Esophagus squamous epithelium (tissue), 5 donors: ENCODE measurements around the gene GREB1. TPM values are rescaled to one million over a fixed set of nuclear protein-coding genes. Genes with fewer than 3 reads are reported as not detected.

ENCODE experiments used
- DNase-seq: peaks from one replicate; lab custom pipeline; 2025; lab: John Stamatoyannopoulos, UW
- H3K27ac ChIP-seq, 4 donors: fragments of 200-600 bp; sonication (generic); one replicate each; pipeline ENCODE4 v1.5.1; 2016 to 2019; ENCODE audit warnings: mild to moderate bottlenecking in 1 of 4
- H3K27me3 ChIP-seq, 4 donors: fragments of 200-600 bp; sonication (generic); 1 replicate in 3 of 4; 2 replicates in 1 of 4; pipeline versions ENCODE4 v1.5.1 to v1.6.0; 2017 to 2021; ENCODE audit warnings: antibody characterized with exemption in 1 of 4
- H3K36me3 ChIP-seq, 3 donors: fragments of 200-600 bp; sonication (generic); one replicate each; pipeline ENCODE4 v1.5.1; 2016 to 2019
- H3K4me1 ChIP-seq, 3 donors: fragments of 200-600 bp; sonication (generic); one replicate each; pipeline ENCODE4 v1.5.1; 2017 to 2019
- H3K4me3 ChIP-seq, 4 donors: fragments of 200-600 bp; sonication (generic); 1 replicate in 3 of 4; 2 replicates in 1 of 4; pipeline ENCODE4 v1.5.1; 2016 to 2019; ENCODE audit warnings: mild to moderate bottlenecking in 2 of 4, moderate library complexity in 1 of 4
- H3K9me3 ChIP-seq, 3 donors: fragments of 200-600 bp; sonication (generic); one replicate each; pipeline ENCODE4 v1.5.1; 2016 to 2019
- POLR2A ChIP-seq, 4 donors: fragments of 450-650 bp; IDR thresholded peaks; one replicate each; pipeline ENCODE4 v1.6.1; 2017; ENCODE audit warnings: antibody characterized with exemption in 4 of 4, mild to moderate bottlenecking in 4 of 4, moderate library complexity in 3 of 4
- WGBS, 2 donors: methylation state at CpG; one replicate each; pipeline ENCODE4 v1.1.5; 2018; 5-methylcytosine and 5-hydroxymethylcytosine counted together
- intact Hi-C: fragments of 100-400 bp; cut with DNase I; formaldehyde crosslinking; loops from one replicate; pipeline ENCODE4 v1.15.0; 2022
- total RNA-seq, 4 donors: library from RNA; depleted of rRNA; stranded (reverse); fragments of >200 nt; gene quantifications; one replicate each; pipeline ENCODE4 v1.1.0, GENCODE V29; 2016
- TF ChIP-seq, protein P1 (sequence below), 6 experiments: fragments of 450-650 bp in 4 of 6; fragments of 200-600 bp in 2 of 6; sonication (generic) in 2 of 6; IDR thresholded peaks; one replicate each; pipeline ENCODE4 v1.5.1; 2016 to 2019; ENCODE audit warnings: antibody characterized with exemption in 6 of 6, mild to moderate bottlenecking in 4 of 6, moderate library complexity in 4 of 6
- donor health status: DM: yes; HTN: yes; CAD: no.

Gene GREB1
- total RNA-seq, 4 donors from 2014 or later, result 0.08 to 1.7 (median 0.51) TPM

DNA sequence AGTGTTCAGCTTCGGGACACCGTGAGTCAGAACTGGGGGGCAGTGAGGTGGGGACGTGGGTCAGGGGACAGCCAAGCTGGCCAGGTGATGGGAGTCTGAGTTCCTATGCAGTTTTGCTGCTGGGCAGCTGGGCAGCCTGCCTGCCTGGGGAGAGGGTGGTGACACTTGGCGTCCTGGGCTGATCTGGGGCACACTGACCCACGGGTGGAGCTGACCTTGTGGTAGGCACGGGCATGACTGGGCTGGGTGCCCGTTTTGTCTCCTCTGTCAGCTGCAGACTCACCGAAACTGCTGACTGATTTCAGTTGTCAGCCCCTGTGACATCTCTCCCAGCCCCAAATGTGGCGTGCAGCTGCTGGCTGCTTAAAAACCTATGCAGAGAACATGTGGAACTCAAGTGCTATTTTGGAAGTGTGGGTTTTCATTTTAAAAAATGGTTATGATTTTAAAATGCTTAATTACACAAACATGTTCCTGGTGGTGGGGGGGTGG lies 35.3 kb upstream of the GREB1 start:
- Histone ChIP-seq H3K27me3 (peaks cover 0 to 18% (median 0%) of the 10 kb centered on the region in 4 donors), H3K36me3 (no peaks in the 10 kb centered on the region), H3K9me3 (peaks cover 0 to 2% (median 0%) of the 10 kb centered on the region in 3 donors), H3K27ac (no peak overlapping the region), H3K4me1 (peaks cover 0 to 10% (median 0%) of the 10 kb centered on the region in 3 donors), H3K4me3 (no peak overlapping the region)
- DNase-seq, result no peak
- intact Hi-C loops, result no loop called here
- WGBS, 2 donors, result 23 to 43% methylated on average over 5 to 8 of the region's 9 CpGs
- TF ChIP-seq, protein P1, sequence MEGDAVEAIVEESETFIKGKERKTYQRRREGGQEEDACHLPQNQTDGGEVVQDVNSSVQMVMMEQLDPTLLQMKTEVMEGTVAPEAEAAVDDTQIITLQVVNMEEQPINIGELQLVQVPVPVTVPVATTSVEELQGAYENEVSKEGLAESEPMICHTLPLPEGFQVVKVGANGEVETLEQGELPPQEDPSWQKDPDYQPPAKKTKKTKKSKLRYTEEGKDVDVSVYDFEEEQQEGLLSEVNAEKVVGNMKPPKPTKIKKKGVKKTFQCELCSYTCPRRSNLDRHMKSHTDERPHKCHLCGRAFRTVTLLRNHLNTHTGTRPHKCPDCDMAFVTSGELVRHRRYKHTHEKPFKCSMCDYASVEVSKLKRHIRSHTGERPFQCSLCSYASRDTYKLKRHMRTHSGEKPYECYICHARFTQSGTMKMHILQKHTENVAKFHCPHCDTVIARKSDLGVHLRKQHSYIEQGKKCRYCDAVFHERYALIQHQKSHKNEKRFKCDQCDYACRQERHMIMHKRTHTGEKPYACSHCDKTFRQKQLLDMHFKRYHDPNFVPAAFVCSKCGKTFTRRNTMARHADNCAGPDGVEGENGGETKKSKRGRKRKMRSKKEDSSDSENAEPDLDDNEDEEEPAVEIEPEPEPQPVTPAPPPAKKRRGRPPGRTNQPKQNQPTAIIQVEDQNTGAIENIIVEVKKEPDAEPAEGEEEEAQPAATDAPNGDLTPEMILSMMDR (IDR thresholded peaks at IDR 0.05), result no peak
- no peak for TF ChIP-seq POLR2A (IDR thresholded peaks at IDR 0.05)

DNA sequence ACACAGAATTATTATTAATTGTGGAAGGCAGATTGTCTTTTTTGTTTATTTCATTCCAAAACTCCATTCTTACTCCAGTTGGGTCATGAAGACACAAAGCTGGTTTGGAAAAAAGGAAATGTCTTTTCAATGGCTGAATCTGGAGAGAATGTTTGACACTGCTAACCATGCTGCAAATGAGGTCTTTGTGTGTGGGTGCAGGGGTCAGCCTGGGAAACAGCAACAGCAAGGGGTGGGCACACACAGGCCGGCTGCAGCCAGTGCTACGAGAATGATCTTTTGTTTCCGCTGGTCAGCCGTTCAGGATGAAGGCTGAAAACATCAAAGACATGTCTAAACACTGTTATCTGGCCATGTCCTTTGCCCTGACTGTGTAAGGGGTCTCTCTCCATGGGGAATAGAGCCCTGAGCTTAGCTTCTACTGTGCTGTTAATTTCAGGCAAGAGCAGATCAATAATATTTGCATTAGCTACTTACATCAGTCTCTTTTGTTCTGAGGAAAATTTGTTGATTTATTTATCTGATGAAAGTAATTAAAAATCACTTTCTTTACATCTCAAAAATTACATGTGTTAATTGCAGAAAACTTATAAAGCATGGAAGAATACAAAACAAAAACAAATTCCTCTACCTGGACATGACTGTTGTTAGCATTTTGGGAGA lies 34.6 kb upstream of the GREB1 start:
- intact Hi-C loops, result no loop called here
- Histone ChIP-seq H3K4me3 (no peak overlapping the region), H3K27ac (no peak overlapping the region), H3K9me3 (peaks cover 0 to 3% (median 0%) of the 10 kb centered on the region in 3 donors), H3K27me3 (peaks cover 0 to 18% (median 0%) of the 10 kb centered on the region in 4 donors), H3K36me3 (no peaks in the 10 kb centered on the region), H3K4me1 (peaks cover 0 to 10% (median 0%) of the 10 kb centered on the region in 3 donors)
- DNase-seq, result no peak
- TF ChIP-seq, protein P1 (IDR thresholded peaks at IDR 0.05), result no peak
- TF ChIP-seq POLR2A (IDR thresholded peaks at IDR 0.05), result no peak
- 70 to 76% methylated on average over 4 of the region's 4 CpGs for WGBS, 2 donors

DNA sequence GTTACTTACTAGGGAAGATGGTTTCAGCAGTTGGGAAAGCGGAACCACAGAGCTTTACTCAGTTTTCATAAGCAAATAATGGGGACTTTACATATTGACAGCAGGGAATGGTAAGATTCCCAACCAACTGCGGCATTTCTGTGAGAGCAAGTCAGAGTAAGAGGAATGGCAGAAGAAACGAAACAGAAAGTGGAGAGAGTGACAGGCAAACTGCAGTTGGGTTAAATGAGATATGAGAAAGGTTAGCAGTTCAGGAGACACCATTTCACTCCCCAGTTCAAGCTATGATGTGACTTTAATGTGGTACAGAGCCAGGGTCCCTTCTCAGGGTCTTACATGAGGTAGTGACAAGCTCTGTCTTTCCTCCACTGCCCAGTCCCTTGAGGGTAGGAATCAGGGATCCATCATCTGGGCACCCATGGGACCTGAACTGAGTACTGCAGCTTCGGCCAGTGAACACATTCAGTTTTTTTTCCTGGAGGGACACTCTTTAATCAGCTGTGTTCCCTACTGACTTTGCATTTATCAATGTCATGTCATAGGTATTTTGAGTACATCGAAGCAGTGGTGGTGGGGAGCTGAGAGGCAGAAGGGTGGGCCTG lies 33.0 kb upstream of the GREB1 start:
- H3K4me3 ChIP-seq, result no peak overlapping the region
- peaks cover 0 to 3% (median 0%) of the 10 kb centered on the region in 3 donors for H3K9me3 ChIP-seq
- H3K27me3 ChIP-seq, result peaks cover 0 to 6% (median 0%) of the 10 kb centered on the region in 4 donors
- no peaks in the 10 kb centered on the region for H3K36me3 ChIP-seq
- H3K4me1 ChIP-seq, result peaks cover 0 to 10% (median 0%) of the 10 kb centered on the region in 3 donors
- H3K27ac ChIP-seq, result no peak overlapping the region
- DNase-seq, result no peak
- intact Hi-C loops, result no loop called here
- 79 to 80% methylated on average over 5 of the region's 5 CpGs for WGBS, 2 donors
- no peak for TF ChIP-seq POLR2A (IDR thresholded peaks at IDR 0.05)
- TF ChIP-seq, protein P1 (IDR thresholded peaks at IDR 0.05), result no peak

DNA sequence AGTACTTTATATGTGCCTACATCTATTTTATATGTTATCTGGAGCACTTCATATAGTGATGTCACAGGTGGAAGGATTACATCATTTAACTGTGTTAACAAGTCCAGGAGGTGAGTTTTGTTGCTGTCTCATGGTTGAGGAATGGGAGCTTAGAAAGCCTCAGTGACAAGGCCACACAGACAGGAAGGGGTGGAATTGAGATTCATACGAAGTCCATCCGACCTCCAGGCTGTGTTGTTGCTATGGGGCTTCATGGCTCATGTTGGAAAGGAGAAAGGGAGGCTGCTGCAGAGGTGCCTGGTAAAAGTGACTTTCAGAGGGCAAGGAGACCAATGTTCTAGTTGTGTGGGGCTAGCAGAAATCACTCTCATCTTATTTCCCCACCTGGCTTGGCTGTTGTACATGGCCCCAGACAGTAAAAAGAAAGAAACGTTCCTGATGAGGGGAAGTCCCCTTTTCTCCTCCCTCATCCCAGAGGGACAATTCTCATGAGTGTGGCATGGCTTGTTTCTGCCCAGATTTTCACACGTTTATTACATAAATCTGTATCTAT lies 31.0 kb upstream of the GREB1 start:
- H3K27me3 ChIP-seq, result no peaks in the 10 kb centered on the region
- intact Hi-C loops, result no loop called here
- peaks cover 0 to 3% (median 0%) of the 10 kb centered on the region in 3 donors for H3K9me3 ChIP-seq
- no peak for DNase-seq
- H3K4me3 ChIP-seq, result no peak overlapping the region
- H3K36me3 ChIP-seq, result no peaks in the 10 kb centered on the region
- H3K4me1 ChIP-seq, result peaks cover 0 to 12% (median 0%) of the 10 kb centered on the region in 3 donors
- TF ChIP-seq POLR2A (IDR thresholded peaks at IDR 0.05), result no peak
- TF ChIP-seq, protein P1 (IDR thresholded peaks at IDR 0.05), result no peak
- H3K27ac ChIP-seq, result no peak overlapping the region
- WGBS, 2 donors, result 69 to 83% methylated on average over 3 to 4 of the region's 4 CpGs
